ENCODE measurements around the gene PLEKHH1.

- TF ChIP-seq POLR2A (IDR thresholded peaks at IDR 0.05) = no peak
- no peak for TF ChIP-seq CTCF (IDR thresholded peaks at IDR 0.05)
These were observed 488 bp upstream of the PLEKHH1 start for GRCh38 chr14:67532606-67532997.
